ENCODE measurements around the gene GAGE12H.
A peak's percentile ranks its signal among the peaks of the same experiment; 100 is the strongest.
"Not testable (repeated sequence)": the region's sequence is repeated elsewhere in the genome, so short reads cannot be mapped to it uniquely, and the experiment has no call there.

Gene GAGE12H
- total RNA-seq: 0 reads per million in 3 experiments

GRCh38 chrX:49579649-49580048 is at the start of gene GAGE12H:
Gene GAGE12H, plus strand, starts transcription at chrX:49579949. Its CDS starts 1,155 bp downstream, at chrX:49581104.
- not testable (repeated sequence) for DNase-seq

GRCh38 chrX:49531877-49532276 is 47.9 kb upstream of the GAGE12H start, which contains the start of gene GAGE12C:
Gene GAGE12C, plus strand, starts transcription at chrX:49532177. Its CDS starts 1,155 bp downstream, at chrX:49533332.
- DNase-seq: not testable (repeated sequence)

GRCh38 chrX:49541433-49541832 is 38.3 kb upstream of the GAGE12H start, which contains the start of gene GAGE12D:
Gene GAGE12D, plus strand, starts transcription at chrX:49541733. Its CDS starts 1,155 bp downstream, at chrX:49542888.
- not testable (repeated sequence) for DNase-seq

GRCh38 chrX:49550989-49551388 is 28.8 kb upstream of the GAGE12H start, which contains the start of gene GAGE12E:
Gene GAGE12E, plus strand, starts transcription at chrX:49551289. Its CDS starts 1,155 bp downstream, at chrX:49552444.
- not testable (repeated sequence) for DNase-seq

- DNase-seq: not testable (repeated sequence)
Measured at GRCh38 chrX:49560542-49560941, 19.2 kb upstream of the GAGE12H start, which contains the start of gene GAGE12F. Gene GAGE12F, plus strand, starts transcription at chrX:49560842. Its CDS starts 1,155 bp downstream, at chrX:49561997.

GRCh38 chrX:49568728-49569127 is 11.0 kb upstream of the GAGE12H start:
- DNase-seq: not testable (repeated sequence)

- DNase-seq: not testable (repeated sequence)
Measured at GRCh38 chrX:49569152-49569551, 10.6 kb upstream of the GAGE12H start.

- not testable (repeated sequence) for DNase-seq
Measured at GRCh38 chrX:49570100-49570499, 9.6 kb upstream of the GAGE12H start, which contains the start of gene GAGE12G. Gene GAGE12G, plus strand, starts transcription at chrX:49570400. Its CDS starts 1,155 bp downstream, at chrX:49571555.

- not testable (repeated sequence) for DNase-seq
Measured at GRCh38 chrX:49589196-49589595, 9.4 kb downstream of the GAGE12H start, which contains the start of gene GAGE2A. Gene GAGE2A, plus strand, starts transcription at chrX:49589496. Its CDS starts 1,155 bp downstream, at chrX:49590651.

- DNase-seq: not testable (repeated sequence)
Measured at GRCh38 chrX:49589769-49590478, 10.2 kb downstream of the GAGE12H start.

GRCh38 chrX:49590488-49590887 is 10.7 kb downstream of the GAGE12H start:
- DNase-seq: not testable (repeated sequence)

- DNase-seq: not testable (repeated sequence)
Measured at GRCh38 chrX:49598720-49599119, 19.0 kb downstream of the GAGE12H start, which contains the start of gene GAGE1. Gene GAGE1, plus strand, starts transcription at chrX:49599020. Its CDS starts 1,155 bp downstream, at chrX:49600175.

GRCh38 chrX:49610718-49611310 is 31.1 kb downstream of the GAGE12H start:
- no peak for DNase-seq

- no peak for DNase-seq
Measured at GRCh38 chrX:49618574-49618973, 38.8 kb downstream of the GAGE12H start.

- peak; percentile 28 for DNase-seq
Measured at GRCh38 chrX:49627086-49627777, 47.5 kb downstream of the GAGE12H start.
